Measurements from ENCODE around the gene WDR46. TPM values are rescaled to one million over a fixed set of nuclear protein-coding genes. Genes with fewer than 3 reads are reported as not detected.
A peak's percentile ranks its signal among the peaks of the same experiment; 100 is the strongest.

The WDR46 gene
- total and polyA plus RNA-seq, 2 experiments from 2014 or later, result 71.4 to 104 TPM

GRCh38 chr6:33271117-33271467, 17.9 kb downstream of the WDR46 start:
- Histone ChIP-seq H3K4me1 (ENCODE audit: insufficient read depth) (peaks cover 36% of the 10 kb centered on the region), H4K20me1 (replicated peaks; ENCODE audit: insufficient read depth) (peaks cover 36% of the 10 kb centered on the region), H3K9me2 (ENCODE audit: insufficient read depth) (no peaks in the 10 kb centered on the region), H3F3A (replicated peaks; ENCODE audit: low read depth) (peaks cover 46% of the 10 kb centered on the region), H3K4me2 (peak overlapping the region; percentile 84), H3K27me3 (ENCODE audit: insufficient read depth) (no peaks in the 10 kb centered on the region), H3K27ac (ENCODE audit: low read depth) (peak overlapping the region; percentile 84), H2AFZ (peak overlapping the region; percentile 84), H3K36me3 (ENCODE audit: insufficient read depth) (peaks cover 48% of the 10 kb centered on the region), H3K4me3 (peak overlapping the region; percentile 99), H3K79me2 (replicated peaks; ENCODE audit: insufficient read depth) (peaks cover 53% of the 10 kb centered on the region)
- Mint-ChIP-seq H3K4me3 (peak overlapping the region; percentile 97), H3K36me3 (ENCODE audit: low read depth) (peaks cover 73% of the 10 kb centered on the region), H3K27ac (peak overlapping the region; percentile 100), H3K9me3 (peaks cover 6% of the 10 kb centered on the region; the same call in 1 of the 3 replicates), H3K4me1 (peaks cover 30% of the 10 kb centered on the region), H3K27me3 (ENCODE audit: insufficient read depth, low read depth, poor library complexity) (peaks cover 28% of the 10 kb centered on the region)
- DNase-seq (ENCODE audit: low spot score), result no peak
- no peak for TF ChIP-seq REST (IDR thresholded peaks at IDR 0.05; ENCODE audit: unreplicated experiment)
- no peak for TF ChIP-seq JUNB (IDR thresholded peaks at IDR 0.05; ENCODE audit: unreplicated experiment)
- 0 out of 4 replicates have a peak, but pooled peaks of 1 of the 2 experiments have one; percentile 23 for TF ChIP-seq CTCF (conservative IDR thresholded peaks at IDR 0.05; ENCODE audit: low read depth in 2 of 2)
- no peak for TF ChIP-seq ETS1 (IDR thresholded peaks at IDR 0.05)
- no peak for TF ChIP-seq STAT1 (IDR thresholded peaks at IDR 0.05; ENCODE audit: unreplicated experiment)
- ATAC-seq, result peak; percentile 30

- peaks cover 64% of the 10 kb centered on the region for H3K36me3 Mint-ChIP-seq (ENCODE audit: low read depth)
- Histone ChIP-seq H3K27ac (ENCODE audit: low read depth) (no peak overlapping the region), H3K36me3 (ENCODE audit: insufficient read depth) (peaks cover 16% of the 10 kb centered on the region), H3K27me3 (ENCODE audit: insufficient read depth) (no peaks in the 10 kb centered on the region), H3K4me2 (no peak overlapping the region), H4K20me1 (replicated peaks; ENCODE audit: insufficient read depth) (no peaks in the 10 kb centered on the region), H3K79me2 (replicated peaks; ENCODE audit: insufficient read depth) (no peaks in the 10 kb centered on the region), H2AFZ (no peak overlapping the region), H3F3A (replicated peaks; ENCODE audit: low read depth) (no peaks in the 10 kb centered on the region), H3K4me1 (ENCODE audit: insufficient read depth) (no peaks in the 10 kb centered on the region), H3K9me2 (ENCODE audit: insufficient read depth) (no peaks in the 10 kb centered on the region), H3K4me3 (no peak overlapping the region)
- H3K4me1 Mint-ChIP-seq, result no peaks in the 10 kb centered on the region; the same call in 2 of the 3 replicates
- ATAC-seq, result no peak
- no peak for DNase-seq (ENCODE audit: low spot score)
- H3K27me3 Mint-ChIP-seq (ENCODE audit: insufficient read depth, low read depth, poor library complexity), result peaks cover 2% of the 10 kb centered on the region
- H3K4me3 Mint-ChIP-seq, result no peak overlapping the region
- no peak overlapping the region for H3K27ac Mint-ChIP-seq
- no peaks in the 10 kb centered on the region for H3K9me3 Mint-ChIP-seq
- no peak for TF ChIP-seq CTCF (conservative IDR thresholded peaks at IDR 0.05; ENCODE audit: low read depth in 2 of 2)
- TF ChIP-seq EZH2 (IDR thresholded peaks at IDR 0.05; ENCODE audit: low read depth, unreplicated experiment), result no peak
- TF ChIP-seq POLR2AphosphoS5 (IDR thresholded peaks at IDR 0.05; ENCODE audit: low read depth), result no peak
- TF ChIP-seq JUNB (IDR thresholded peaks at IDR 0.05; ENCODE audit: unreplicated experiment), result no peak
- no peak for TF ChIP-seq NANOG (IDR thresholded peaks at IDR 0.05; ENCODE audit: borderline replicate concordance)
- no peak for TF ChIP-seq STAT1 (IDR thresholded peaks at IDR 0.05; ENCODE audit: unreplicated experiment)
- TF ChIP-seq ZNF114 (CRISPR knock-in tag; IDR thresholded peaks at IDR 0.05), result no peak
- no peak for TF ChIP-seq CREB1 (CRISPR knock-in tag; IDR thresholded peaks at IDR 0.05; ENCODE audit: low read depth)
- no peak for TF ChIP-seq ZNF331 (CRISPR knock-in tag; IDR thresholded peaks at IDR 0.05; ENCODE audit: low read depth)
- TF ChIP-seq EZH2phosphoT487 (IDR thresholded peaks at IDR 0.05; ENCODE audit: unreplicated experiment), result no peak
Observed at GRCh38 chr6:33264015-33264414, 25.0 kb downstream of the WDR46 start.
